Stimulated activated CD4-positive, alpha-beta T cell treated with anti-CD3 and anti-CD28 coated beads, Interleukin-1b, Interleukin-23, amount 100 ng/mL, for 24 hours (primary cell): ENCODE measurements around the gene MYOF.
"Not testable (repeated sequence)": the region's sequence is repeated elsewhere in the genome, so short reads cannot be mapped to it uniquely, and the experiment has no call there.

Experiments
- DNase-seq, 4 experiments: peaks; one replicate each; pipeline ENCODE4 v3.0.0-alpha.2; 2020; ENCODE audit warnings: low read depth in 4 of 4, low spot score in 1 of 4

The MYOF gene

DNA sequence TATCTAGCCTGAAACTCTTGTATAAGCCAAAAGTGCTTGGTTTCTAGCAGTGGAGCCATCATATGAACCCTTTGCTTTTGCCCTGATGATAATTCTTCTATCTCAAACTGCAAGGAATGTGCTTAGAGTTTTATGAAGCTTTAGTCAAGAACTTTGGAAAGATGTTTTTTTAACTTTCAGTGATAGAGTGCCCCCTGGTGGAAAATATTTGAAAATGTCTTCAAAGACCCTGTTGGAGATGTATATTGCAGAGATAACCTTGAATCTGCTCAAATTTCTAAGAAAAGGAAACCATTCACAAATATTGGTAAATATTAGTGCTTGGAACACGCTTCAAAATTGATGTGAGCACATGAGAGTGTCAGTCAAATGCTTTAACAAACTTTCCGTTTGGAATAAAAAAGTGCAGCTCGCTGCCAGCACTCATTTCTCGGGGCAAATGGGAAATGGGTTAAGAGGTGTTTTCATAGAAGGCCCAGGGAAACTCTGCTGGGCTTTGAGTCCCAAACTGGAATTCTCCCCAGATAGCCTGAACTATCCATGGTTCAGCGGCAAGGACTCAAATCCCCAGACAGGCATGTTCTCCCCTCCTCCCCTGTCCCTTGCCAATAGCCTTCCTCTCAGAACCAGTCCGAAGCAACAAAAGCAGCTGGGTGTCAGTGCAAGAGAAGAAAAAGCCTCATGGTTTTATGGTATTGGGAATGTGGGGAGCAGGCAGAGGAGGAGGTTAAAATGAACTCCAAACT is 129.3 kb downstream of the MYOF start:
- DNase-seq: no peak

DNA sequence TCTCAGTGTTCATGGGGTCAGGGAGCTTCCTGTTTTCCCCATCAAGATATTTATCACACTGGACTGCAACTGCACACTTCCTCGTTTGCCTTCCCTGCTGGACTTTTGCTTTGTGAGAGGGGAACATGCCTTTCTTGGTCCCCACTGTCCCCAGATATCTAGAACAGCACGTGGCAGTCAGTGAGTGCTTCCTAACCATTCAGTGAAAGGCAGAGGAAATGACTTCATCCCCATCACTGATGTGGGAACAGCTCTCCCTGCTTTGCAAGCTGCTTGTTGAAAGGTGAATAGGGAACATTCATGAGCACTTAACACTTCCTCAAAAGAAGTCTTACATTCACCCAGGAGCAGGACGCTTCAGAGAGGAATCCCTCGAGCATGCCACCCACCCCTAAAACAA is 135.4 kb downstream of the MYOF start:
- no peak for DNase-seq

DNA sequence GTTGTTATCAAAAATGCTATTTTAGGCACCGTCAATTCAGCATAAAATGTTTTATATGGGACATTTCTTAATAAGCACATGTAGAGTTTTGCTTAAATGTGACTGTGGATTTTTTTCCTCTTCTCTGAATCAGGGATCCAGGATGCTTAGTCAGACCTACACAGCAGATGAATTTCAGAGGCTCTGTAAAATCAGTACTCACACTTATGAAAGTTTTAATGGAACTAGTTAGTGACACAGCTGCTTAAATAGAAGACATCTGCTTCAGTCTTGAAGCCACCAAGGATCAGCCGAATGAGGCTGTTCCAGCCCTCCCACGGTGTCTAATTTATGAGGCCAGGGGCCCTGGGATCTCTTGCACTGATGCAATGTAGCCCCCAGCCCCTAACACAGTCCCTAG is 136.0 kb downstream of the MYOF start:
- DNase-seq: no peak

DNA sequence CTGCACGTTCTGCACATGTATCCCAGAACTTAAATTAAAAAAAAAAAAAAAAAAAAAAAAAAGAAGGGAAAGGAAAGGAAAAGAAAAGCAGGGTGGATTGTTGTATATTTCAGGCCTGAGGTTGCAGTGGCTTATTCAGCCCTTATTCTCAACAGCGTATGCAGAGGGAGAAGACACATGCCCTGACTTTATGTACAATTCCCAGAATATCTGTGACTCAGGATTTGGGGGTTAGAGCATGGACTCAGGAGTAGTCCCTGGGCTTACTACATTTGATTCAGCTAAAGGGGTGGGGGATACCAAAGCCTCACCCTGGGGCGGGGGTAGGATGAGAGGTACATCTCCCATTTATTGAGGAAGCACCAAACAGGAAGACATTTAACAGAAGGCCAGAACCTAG is 137.4 kb downstream of the MYOF start:
- DNase-seq: no peak

DNA sequence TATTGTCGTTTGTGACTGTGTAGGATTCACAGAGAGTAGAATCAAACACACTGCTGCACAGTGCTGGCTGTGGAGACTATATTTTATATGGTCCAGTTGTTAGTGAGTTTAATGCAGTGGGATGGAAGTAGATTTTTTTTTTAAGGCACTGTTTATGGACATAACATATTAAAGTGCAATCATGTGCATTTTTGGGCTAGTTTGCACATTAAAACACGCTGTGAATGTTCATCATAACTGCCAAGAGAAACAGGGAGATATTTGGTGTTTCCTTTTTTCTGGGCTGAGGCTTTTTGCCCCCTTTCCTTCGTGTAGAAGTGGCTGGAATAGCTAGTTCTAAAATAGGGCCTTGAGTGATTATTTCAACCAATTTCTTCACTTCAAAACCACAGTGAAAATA is 139.2 kb downstream of the MYOF start:
- no peak for DNase-seq

DNA sequence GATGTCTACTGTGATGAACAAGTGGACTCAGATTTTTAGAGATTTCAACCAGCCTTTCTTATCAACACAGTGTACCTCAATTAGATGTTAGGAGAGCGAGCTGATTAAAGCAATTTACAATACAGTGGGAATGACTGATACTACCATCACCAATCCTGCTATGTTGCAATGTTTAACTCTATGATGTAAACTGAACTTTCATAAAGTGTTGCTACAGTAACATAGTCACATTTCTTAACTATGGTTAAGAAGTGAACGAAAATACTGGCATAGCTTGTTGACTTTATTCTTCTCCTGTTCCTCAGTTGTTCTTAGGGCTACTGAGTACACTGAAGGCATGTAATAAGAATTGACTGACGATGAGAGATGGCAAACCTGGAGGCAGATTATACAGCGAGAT is 139.8 kb downstream of the MYOF start:
- DNase-seq: no peak

DNA sequence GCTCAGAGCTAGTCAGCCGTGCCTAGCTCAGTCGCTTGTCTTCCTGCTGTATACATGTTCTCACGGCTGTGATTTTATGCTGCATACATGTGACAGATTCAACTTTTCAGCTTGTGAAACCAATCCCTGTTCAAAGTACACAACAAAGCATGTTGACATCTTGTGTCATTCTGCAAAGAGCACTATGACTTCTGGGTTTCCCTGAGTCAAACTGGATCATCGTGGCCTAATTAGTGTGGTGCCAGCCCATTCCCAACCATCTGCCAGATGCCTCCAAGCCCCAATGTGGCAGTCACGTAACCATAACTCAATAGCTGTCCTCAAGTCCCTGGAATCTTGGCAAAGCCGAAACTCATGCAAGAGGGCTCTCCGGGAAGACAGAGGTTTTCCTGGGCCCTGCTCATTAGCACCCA is 144.8 kb downstream of the MYOF start:
- no peak for DNase-seq

DNA sequence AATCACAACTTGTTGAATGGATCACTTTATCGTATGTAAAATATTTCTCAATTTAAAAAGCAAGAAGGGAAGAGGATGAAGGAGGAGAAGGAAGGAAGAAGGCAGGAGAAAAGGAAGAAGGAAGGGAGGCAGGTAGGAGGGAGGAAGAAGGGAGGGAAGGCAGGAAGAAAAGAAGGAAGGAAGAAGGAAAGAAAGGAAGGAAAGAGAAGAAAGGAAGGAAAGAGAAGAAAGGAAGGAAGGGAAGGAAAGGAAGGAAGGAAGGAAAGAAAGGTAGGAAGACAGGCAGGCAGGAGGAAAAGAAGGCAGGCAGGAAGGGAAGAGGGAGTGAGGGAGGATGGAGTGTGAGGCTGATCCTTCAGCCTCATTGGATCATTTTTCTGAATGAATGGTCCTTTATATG is 145.5 kb downstream of the MYOF start:
- no peak for DNase-seq

DNA sequence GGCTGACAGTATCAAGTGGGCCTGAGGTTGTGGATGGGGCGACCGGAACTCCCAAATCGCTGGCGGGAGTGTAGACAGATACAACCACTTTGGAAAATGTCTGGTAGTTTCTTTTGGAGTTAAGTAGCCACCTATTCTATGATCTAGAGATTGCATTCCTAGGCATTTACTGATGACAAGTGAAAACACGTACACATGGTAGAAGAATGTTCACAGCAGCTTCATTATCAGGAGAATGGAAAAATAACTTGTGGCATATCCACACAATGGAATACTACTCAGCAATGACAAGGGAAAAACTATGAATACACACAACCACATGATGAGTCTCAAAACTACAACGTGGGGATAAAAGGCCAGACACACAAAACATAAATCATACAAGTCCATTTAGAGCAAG is 146.0 kb downstream of the MYOF start:
- no peak for DNase-seq

DNA sequence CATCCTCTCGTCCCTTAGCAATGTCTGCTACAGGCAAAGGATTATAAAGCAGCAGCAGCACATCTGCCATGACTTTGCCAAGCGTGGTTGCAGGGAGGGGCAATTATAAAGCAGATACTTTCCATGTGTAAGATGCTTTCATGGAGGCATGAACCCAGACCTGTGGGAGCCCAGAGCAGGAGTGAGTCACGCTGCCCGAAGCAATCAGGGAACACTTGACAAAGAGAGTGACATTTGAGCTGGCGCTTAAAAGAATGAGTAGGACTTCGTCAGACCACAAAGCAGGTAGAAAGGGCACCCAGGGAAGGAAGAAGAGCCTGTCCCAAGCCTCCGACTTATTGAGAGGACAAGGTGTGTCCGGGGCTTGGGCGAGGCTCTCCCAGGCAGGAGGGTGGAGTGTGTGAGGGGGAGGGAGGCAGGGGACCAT is 147.2 kb downstream of the MYOF start:
- no peak for DNase-seq

DNA sequence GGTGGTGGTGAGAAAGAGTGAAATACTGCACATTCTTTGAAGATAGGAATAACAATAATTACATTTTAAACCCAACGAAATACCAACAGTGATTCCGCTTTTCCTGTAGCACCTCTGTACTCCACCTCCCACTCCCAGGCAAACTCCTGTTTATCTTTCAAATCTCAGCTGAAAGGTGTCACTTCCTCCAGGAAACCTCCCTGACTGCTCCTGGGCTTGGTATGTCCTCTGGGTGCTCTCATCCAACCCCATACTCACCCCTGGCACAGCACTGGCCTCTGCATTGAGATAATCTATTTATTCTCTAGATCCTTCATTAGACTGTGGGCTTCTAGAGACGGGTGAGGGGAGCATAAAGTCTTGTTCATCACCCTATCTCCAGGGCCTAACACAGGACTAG is 148.0 kb downstream of the MYOF start:
- DNase-seq: no peak

DNA sequence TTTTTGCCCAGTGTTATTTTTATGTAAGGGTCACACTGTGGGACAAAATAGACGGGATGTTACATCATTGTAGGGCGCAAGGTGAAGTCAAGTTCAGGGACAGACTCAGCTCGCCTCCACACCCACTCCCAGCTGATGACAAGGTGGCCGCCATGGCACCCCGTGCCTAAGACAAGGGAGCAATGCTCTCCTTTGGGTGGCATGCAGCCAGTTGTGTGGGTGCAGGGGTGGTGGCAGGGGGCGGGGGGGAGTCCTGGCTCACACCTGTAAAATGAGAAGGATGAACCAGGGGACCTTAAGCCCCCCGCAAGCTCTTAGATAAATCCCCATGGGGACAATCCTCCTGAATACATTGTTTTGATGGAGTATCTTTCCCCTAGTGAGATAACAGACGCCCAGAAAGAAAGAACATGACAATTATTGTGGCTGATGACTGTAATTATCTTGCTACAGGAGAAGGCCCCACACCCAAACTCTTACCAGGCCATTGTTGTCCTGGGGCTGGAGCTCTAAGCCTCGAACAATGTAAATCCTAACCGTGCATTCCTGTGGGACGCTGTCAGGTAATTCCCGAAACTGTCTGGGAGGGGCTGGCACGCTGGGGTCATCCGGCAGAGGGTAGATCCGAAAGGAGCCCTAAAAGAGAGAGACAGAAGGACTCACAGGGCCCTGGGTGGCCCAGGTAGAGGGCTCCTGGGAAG is 148.7 kb downstream of the MYOF start:
- DNase-seq: no peak

DNA sequence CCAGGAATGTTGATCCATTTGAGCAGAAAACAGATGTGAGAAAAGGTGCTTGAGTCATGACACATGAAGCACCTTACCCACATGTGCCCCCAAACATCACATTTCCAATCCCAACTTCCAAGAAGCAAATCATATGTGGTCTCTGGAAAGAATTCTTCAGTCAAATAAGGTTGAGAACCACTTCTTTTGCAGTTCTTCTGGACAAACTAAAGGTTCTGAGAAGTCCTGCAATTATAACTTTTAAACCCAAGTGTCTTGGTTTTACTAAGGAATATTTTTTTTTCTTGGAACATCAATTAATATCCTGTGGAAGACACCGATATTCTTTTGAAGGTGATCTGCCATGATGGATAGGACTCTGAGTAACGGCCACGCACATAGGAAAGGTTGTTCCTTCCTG is 151.3 kb downstream of the MYOF start:
- no peak for DNase-seq

DNA sequence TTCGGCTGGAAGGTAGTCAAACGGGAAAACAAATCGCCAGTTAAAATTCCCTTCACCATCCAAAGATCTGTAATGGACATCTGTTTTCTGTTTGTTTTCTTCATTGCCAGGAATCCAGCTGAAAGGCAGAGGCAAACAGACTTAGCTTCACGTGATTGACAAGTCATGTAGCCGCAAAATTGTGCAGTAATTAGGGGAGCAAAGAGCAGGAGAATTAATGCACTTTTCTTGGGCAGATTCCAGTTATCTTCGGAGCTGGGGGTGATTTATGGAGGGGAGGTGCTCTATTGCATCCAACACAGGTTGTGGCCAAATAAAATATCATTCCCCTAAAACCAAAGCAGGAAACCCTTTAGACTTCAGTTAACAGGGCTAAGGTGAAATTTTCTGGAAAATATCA is 162.2 kb downstream of the MYOF start:
- DNase-seq: no peak

DNA sequence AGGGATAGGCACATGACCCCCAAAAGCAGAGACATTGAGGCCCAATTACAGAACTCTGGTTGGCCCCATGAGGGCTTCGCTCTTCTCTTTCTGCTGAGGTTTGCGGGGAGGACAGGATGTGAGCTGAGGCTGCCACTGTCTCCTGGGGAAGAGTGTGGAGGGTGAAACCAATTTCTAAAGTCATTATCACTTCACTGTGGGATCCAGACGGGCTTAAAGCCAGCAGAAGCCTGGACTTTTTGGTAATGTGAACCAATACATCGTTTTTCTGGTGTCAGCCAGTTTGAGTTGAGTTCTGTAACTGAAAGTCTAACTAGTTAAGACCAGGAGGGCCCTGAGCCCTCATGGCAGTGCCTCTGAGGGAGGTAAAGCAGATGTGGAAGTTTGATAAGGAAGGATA is 163.0 kb downstream of the MYOF start:
- DNase-seq: no peak

DNA sequence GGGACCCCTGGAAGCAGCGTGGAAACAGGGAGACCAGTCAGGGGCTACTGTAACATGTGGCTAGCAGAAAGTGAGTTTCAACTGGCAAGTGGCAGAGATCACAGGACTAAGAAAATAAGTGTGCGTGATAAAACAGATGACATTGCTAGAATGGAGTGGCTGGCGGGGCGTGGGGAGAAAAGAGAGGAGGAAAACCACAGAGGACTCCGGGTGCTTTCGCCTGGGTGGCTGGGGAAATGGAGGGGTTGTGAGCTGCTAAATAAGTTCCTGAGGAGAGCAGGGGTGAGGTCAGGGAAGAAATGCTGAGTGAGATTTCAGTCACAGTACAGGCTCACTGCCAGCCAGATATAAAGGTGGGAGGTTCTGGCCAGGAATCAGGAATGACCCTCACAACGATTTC is 166.9 kb downstream of the MYOF start:
- DNase-seq: no peak

DNA sequence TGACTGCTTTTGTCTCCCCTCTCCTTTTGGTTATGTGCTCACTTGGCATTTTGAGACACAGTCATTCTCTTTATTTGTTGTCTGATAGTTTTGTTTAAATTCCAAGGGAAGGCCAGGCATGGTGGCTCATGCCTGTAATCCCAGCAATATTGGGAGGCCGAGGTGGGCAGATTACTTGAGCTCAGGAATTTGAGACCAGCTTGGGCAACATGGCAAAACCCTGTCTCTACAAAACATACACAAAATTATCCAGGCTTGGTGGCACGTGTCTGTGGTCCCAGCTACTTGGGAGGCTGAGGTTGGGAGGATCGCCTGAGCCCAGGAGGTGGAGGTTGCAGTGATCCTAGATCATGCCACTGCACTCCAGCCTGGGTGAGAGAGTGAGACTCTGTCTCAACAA is 167.5 kb downstream of the MYOF start:
- DNase-seq: not testable (repeated sequence)

DNA sequence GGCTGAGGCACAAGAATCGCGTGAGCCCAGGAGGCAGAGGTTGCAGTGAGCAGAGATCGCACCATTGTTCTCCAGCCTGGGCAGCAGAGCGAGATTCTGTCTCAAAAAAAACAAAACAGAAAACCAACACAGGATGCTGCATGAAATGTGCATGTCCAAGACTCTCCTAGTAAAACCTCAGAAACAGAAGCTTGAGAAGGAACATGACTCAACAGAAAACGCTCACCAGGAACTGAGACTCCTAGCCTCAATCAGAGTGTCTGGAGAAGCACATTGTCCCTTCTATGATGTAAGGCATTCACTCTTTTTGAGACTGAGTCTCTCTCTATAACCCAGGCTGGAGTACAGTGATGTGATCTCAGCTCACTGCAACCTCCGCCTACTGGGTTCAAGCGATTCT is 168.3 kb downstream of the MYOF start:
- no peak for DNase-seq

DNA sequence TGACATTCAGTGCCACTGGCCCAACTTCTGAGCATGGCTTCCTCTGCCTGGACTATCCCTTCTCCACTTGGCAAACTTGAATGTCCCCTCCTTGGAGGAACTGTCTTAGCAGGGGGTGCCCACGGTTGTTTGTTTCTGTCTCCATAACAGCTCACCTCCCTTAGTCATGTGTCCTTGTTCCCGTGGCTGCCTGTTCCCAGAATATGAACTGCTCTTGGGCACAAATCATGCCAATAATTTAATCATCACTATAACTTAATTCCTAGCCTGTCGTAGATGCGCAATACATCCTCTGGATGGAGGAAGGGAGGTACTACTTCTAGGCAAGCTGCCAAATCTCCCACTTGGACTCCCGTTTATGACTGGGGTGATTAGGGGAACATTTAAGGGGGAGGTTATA is 173.1 kb downstream of the MYOF start:
- DNase-seq: no peak

DNA sequence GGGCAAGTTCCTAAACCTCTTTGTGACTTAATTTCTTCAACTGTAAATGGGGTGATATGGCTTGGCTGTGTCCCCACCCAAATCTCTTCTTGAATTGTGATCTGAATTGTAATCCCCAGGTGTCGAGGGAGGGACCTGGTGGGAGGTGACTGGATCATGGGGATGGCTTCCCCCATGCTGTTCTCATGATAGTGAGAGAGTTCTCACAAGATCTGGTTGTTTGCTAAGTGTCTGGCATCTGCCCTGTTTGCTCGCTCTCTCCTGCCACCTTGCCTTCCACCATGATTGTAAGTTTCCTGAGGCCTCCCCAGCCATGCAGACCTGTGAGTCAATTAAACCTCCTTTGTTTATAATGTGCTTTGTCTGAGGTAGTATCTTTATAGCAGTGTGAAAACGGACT is 177.0 kb downstream of the MYOF start:
- no peak for DNase-seq

DNA sequence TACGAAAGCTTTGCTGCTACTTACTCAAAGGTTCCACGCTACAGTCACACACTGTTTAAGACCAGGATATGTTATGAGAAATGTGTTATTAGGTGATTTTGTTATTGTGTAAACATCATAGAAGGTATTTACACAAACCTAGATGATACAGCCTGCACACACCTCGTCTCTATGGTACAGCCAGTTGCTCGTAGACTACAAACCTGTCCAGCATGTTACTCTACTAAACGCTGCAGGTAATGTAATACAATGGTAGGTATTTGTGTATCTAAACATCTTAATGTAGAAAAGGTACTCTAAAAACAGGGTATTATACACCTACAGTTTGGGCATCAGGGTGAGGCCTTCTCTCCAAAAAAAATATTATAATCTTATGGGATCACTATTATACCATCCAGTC is 181.2 kb downstream of the MYOF start:
- no peak for DNase-seq

DNA sequence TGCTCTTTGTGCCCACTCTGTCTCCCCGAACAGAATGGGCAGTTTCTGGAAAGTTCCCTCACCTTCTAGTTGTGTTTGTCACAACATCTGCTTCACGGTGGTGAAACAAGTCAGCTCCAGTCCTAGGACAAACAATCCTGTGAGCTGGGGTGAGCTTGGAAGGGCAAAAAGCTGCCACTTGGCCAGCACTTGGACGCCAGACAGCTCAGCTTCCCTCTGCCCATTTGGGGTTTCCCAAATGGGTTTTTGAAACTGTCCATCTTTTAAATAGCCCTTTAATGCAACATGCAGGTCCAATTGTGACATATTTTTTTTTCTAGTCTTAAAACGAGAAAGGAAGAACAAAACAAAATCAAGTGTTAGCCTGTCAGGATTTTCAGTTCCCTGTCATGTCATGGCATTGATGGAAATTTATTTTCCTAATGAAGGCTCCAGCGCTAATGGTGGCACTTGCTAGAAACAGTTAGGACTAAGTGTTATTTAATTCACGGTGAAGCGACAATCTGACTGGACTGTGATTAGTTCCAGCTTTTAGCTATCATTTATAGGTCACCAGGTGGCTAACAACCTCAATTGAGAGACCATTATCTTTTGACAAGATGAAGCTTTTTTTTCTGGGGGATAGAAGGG is 181.7 kb downstream of the MYOF start:
- no peak for DNase-seq
